GM19351 (cell line): Measurements from ENCODE around the gene LARP4B.

Experiments used
- ATAC-seq: cut with Tn5 transposase; IDR thresholded peaks from one replicate; pipeline ENCODE4 v1.9.1; 2021; ENCODE audit warnings: mild to moderate bottlenecking, moderate library complexity; ENCODE audit not compliant: unreplicated experiment

The LARP4B gene

DNA sequence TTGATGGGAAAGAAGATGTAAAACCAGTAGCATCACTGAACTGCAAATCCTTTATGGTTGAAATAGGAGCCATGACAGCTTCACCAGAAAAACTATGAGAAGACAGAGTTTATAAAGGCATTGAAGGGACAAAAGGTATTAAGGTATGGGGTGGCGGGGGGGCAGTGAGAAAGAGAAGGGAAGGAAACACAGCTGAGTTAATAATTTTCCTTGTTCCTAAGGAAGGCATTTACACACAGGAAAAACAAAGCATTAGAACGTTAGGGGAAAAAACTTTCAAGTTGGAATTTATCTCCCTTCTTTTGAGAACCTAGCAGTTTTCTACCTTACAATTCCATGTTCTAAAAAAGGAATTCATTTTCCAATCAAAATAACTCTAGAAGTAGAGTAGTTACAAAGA, 4.4 kb downstream of the LARP4B start:
- ATAC-seq = no peak

DNA sequence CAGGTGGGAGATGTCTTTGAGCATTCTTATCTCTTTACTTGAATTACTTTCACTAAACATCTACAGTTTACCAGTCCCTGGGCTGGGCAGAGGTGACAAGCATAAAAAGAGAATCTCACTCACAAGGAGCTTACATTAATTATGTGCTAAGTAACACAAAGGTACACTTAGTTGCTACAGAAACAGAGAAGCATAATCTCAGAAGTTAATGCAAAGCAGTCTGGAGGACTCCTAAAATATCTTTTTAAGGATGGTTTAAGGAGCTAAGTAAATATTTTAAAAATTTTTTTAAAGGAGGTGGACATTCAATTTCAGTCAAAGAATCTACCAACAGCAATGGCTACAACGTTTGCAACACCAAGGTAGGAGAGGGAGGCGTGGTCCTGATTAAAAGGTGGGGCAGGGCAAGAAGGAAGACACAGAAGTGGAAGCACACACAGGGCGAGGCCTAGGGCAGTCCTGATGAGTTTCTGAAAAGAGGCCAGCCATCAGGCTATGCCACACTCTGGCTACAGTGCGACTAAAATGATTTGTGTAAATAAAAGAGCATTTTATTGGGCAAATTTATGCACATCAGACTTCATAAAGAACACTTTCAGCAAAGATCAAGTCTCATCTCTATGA, 5.3 kb downstream of the LARP4B start:
- ATAC-seq = no peak

DNA sequence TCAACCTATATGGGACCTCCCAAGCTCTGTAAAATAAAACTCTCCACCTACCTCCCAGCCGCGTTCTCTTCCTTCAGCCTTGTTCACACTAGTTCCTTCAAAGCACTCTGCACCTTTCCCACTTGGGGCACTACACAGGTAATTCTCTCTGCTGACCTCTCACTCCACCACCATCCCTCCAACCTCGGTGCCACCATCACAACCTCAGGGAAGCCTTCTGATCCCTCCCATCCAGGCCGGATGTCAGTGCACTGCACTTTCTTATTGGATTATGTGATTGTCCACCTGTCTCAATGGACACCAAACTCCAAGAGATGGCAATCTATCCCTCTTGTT, 7.0 kb downstream of the LARP4B start:
- no peak for ATAC-seq

DNA sequence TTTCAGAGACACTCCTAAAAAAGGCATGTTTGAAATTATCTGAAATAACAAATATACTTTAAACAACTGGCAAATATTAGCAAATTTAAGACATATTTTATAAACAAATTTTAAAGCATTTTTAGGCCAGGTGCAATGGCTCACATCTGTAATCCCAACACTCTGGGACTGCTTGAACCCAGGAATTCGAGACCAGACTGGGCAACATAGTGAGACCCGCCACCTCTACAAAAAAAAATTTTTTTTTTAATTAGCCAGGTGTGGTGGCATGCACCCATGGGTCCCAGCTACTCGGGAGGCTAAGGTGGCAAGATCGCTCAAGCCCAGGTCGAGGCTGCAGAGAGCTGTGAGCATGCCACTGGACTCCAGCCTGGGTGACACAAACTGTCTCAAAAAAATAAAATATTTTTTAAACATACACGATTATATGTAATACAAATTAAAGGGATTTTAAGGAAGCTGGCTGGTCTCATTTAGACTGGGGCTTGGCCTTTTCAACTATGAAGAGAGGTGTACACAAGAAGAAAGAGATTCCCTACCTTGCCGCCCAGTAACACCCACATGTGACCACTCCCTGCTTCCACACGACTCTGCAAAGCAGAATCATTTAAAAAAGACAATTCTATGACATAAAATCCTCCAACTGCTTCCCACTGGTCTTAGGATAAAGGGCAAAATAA, 7.5 kb downstream of the LARP4B start:
- ATAC-seq = no peak

DNA sequence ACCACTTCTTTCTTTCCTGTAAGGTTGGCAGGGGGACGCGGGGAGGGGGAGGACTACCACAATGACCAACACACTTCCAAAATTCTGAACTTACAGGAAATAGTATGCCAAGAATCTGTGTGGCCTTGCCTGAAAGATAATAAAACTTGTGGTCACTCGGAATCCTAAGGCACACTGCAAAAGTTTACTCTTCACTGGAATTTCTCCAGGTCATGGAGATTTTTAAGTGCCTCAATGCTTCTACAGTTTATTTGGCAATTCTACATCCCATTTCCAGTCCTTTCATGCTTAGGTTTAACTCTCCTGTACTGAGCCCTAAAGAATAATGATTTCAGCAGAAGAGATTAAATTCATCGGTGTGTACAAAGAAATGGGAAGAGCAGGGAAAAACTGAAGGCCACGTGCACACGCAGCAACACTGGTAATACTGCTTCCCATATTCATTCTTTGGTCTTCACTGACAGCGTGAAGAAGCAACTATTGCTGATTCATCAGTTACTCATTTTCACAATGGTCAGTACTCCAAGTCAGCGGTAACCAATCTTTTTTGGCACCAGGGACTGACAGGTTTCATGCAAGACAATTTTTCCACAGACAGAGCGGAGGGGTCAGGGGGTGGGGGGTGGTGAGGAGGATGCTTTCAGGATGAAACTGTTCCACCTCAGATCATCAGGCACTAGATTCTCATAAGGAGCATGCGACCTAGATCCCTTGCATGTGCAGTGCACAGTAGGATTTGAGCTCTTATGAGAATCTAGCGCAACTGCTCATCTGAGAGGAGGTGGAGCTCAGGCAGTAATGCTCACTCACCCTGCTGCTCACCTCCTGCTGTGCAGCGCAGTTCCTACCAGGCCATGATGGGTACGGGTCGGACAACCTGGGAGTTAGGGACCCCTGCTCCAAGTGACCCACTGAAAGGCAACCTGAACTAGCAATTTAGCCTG, 9.8 kb downstream of the LARP4B start:
- no peak for ATAC-seq

DNA sequence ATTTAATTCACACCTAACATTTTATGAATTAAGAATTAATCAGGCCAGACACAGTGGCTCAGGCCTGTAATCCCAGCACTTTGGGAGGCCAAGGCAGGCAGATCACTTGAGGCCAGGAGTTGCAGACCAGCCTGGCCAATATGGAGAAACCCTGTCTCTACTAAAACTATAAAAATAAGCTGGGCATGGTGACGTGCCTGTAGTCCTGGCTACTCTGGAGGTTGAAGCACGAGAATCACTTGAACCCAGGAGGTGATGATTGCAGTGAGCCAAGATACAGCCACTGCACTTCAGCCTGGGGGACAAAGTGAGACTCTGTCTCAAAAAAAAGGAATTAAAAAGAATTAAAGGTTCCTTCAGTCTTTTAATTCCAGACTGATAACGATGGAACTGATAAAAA, 11.1 kb downstream of the LARP4B start:
- no peak for ATAC-seq

DNA sequence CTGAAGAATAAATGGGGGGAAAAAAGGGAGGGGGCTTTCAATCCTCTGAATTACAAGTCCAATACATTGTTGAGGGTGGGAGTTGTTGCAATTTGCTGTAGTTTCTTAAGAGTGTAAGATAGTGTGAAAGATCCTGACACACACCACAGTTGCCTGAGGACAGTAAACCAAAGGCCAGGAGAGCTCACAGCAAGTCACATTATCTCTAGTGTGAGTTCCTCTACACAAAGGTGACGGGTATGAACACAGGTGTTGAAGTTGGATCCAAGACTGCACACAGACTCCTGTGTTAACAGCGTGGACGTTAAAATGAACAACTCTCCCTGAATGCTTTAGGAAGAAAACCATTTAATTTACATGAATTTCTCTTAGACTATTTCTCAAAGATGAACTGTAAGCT, 12.0 kb downstream of the LARP4B start:
- ATAC-seq = no peak

DNA sequence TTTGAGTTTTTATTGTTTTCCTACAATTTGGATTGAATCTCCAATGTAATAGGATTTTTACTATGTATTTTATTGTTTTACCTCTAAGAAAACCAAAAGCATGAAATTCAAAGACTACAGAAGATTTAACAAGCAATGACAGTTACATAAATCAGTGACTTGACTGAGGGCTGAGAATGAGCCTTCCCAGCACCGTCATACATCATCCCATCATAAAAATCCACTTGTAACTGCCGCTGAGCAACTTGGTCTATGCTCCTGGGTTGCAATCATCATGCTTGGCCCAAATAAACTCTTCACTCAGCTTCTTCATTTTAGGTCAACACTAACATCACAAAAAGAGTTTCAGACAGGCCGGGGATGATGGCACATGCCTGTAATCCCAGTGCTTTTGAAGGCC, 13.5 kb downstream of the LARP4B start:
- no peak for ATAC-seq

DNA sequence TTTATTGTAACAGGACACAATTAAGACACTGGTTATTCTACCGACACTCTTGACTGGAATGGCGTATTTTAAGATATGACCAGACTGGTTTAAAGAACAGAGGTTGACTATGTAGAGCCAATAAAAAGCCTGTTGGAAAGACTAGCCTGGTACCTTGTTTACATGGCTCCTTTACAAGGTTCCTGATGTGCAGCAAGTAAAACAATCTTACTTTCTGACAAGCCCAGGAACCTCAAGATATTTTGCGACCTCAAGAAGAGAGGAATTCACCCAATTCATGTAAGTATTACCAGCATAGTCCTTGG, 14.1 kb downstream of the LARP4B start:
- ATAC-seq = no peak

DNA sequence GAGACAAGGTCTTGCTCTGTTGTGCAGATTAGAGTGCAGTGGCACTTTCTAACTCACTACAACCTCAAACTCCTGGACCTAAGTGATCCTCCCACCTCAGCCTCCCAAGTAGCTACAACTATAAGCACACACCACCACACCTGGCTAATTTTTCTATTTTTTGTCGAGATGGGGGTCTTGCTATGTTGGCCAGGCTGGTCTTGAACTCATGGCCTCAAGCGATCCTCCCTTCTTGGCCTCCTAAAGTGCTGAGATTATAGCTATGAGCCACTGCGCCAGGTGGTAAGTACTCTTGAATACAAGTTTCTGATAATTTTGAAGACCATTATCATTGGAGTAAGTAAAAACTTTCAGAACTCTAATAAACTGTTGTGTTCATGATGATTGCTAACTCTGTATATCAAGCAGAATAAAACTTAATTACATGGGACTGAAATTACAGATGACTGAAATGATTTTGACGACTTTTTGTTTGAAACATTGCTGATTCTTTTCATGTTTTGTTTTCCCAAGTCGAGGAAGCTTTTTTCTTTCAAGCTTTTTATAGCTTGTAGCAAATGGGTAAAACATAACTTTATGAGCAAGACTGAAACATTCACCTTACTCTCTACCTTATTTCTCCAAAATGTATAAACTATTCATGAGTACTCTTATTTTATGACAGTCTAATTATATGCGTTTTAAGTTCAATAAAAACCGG, 14.6 kb downstream of the LARP4B start:
- ATAC-seq = no peak

DNA sequence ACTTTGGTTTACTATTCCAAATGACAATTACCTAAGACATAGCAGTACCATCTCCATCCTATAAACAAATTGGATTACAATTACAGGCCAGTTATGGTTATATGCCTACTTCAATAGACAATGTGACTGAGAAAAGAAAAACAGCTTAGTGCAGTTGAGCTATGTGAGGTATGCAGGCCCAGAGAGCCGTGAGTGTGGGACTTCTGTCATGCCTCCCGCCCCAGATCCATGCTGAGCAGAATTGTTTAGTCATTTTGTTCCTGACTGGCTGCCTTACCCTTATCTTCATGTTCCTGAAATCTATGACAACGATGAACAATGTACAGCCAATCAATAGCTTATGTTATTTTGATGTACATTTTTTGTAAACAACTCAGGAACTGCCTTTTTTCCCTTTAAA, 21.7 kb downstream of the LARP4B start:
- ATAC-seq = no peak

DNA sequence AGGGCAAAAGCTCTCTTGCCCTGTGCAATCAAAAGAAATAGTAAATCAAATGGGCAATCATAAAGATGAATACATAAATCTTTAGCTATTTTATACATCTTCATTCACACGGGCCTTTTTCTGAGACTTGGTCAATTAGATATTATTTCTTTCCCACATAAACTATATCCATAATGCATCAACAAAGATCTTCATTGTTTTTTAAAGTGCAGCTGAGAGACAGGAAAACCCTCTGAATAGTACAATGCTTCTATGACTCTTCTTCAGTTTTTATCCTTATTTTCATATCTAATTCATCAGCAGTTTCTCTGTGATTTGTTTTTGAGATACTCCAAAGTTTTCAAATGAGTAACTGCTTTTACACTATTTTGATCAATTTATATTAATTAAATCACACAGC, 25.5 kb downstream of the LARP4B start:
- no peak for ATAC-seq

DNA sequence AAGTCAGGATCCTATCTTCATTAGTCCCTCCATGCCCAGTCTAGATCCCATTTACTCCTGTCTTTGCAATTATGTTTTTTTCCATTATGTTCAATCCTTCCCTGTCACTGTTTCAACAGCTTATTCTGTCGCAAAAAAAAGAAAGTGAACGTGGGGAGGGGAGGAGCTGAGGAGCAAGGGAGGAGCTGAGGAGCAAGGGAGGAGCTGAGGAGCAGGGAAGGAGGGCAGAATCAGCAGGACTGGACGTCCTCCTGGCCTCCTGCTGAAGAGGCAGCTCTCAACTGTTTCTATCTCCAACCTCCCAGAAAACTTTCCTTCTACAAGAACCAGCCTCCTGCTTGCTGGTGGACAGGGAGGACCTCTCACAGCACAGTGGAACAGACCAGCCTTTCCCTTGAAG, 26.0 kb downstream of the LARP4B start:
- ATAC-seq = no peak

DNA sequence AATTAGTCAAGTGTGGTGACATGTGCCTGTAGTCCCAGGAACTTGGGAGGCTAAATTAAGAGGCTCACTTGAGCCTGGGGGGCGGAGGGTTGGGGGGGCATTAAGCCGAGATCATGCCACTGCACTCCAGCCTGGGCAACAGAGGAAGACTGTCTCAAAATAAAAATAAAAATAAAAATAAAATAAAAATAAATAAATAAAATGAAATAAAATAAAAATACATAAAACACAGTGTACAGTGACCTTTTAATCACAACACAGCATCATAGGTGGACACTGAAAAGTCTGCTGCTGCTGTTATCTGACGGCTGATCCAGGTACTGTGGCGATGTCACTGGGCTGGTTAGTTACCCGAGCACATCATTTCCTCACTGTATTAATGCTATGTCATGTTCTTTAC, 27.1 kb downstream of the LARP4B start:
- no peak for ATAC-seq

DNA sequence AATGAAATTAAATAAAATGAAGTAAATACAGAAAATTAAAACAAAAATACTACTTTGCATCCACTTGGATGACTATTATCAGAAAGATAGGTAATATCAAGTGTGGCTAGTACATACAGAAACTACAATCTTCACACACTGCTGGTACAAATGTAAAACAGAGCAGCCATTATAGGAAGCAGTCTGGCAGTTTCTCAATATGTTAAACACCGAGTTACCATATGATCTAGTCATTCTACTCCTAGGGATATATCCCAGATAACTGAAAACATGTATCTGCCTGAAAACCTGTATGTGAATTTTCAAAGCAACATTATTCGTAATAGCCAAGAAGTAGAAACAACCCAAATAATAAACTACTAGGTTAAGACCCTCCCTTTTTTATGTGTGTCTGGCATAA, 33.4 kb downstream of the LARP4B start:
- ATAC-seq = no peak

DNA sequence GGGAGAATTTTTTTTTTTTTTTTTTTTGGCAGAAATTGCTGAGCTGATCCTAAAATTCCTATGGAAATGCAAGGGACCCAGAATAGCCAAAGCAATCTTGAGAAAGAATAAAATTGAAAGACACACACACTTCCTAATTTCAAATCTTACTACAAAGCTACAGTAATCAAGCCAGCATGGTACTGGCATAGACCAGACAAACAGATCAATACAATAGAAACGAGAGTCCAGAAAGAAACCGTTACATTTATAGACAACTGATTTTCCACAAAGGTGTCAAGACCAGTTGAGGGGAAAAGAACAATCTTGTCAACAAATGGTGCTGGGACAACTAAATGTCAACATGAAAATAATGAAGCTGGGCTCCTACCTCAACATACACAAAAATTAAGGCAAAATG, 34.5 kb downstream of the LARP4B start:
- ATAC-seq = no peak

DNA sequence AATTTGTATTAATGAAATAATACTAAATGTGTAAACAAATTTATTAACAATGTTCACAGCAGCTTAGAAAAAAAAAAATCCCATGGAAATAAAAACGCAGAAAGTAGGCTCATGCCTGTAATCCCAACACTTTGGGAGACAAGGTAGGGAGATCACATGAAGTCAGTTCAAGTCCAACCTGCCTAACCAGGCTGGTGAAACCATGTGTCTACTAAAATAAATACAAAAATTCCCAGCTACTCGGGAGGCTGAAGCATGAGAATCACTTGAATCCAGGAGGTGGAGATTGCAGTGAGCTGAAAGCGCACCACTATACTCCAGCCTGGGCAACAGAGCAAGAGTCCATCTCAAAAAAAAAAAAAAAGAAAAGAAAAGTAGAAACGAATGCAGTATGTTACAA, 36.2 kb downstream of the LARP4B start:
- ATAC-seq = no peak

DNA sequence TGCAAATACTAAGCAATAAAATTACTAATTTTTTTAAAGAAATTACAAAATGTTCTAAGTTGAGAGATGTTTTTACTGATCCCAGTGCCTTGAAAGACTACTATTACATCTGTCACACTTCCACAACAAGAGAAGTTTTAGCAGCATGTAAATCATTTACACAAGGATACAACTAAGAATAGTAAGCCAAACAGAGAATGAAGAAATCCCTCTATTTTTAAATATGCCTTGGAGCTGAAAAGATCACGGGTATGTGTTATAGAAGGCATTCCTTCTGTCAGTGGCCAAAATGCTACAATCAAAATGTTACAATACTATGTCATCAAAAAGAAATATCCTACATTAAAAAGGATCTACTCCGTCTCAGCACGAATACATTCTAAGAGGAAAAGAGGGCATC, 52.6 kb downstream of the LARP4B start:
- no peak for ATAC-seq

DNA sequence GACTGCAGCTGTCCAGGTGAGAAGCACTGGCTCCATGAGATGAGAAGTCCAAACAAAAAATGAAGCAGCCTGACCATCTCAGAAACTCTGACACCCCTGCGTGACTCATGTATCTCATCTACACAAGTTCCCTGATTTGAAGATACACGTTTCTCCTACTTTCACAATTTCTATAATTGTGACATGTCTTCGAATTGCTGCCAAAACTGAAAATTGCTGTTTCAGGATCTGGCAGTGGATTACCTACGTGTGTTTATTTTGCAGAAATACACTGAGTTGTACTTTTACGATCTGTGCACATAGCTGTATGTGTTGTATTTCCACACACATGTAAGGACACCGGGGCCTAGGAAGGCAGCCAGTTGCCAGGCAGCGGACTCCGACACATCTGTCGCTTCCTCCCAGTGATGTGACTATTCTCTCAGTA, 53.2 kb downstream of the LARP4B start:
- ATAC-seq = no peak

DNA sequence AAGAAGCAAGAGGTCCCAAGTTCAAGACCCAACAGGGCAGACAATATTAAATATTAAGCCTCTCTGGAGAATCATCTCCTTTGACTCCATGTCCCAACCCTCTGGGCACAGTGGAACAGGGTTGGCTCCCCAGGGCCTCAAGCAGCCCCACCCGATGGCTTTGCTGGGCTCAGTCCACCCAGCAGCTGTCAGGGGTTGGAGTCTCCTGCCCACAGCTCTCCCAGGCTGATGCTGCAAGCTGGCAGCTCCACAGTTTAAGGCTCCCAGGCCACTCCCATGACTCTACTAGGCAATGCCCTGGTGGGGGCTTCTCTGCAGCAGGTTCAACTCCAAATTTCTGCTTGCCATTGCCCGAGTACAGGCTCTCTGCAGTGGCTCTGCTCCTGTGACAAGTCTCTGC, 55.1 kb downstream of the LARP4B start:
- ATAC-seq = no peak

DNA sequence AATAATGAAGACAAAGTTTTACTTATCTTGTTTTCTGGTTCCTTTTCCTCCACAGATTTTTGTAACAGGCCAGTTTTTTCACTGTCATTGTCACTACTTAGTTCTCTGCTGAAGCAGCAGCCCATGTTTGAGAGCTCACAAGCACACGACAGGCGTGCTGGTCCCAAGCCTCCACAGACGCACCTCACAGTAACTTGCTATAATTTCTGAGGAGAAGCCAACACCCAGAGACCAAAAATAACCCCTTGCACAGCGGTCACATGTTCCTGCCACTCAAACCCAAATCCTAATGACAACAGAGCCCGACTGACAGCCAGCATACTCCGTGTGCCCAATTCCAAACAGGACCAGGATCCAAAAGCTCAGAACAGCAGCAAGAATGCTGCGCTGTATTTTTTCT, 58.5 kb downstream of the LARP4B start:
- no peak for ATAC-seq

DNA sequence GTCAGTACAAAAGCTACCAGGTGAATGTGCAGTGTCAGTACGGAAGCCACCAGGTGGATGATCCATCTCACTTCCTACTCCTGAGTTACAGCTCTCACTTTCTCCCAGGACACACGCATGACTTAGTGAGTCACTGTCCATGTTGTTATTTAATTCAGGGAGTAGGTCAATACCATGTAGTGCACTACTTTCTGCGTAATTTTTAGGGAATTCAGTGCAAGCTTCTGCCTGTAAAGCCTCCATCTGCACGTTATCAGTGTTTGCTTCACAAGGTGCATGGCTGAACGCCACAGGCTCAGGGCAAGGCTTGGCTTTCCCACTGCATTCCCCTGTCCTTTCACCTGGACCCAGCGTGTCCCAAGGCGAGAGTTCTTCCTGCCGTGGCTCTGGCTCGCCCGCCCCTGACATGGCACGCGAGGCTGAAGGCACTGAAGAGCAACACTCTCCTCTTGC, 59.5 kb downstream of the LARP4B start:
- ATAC-seq = no peak
